Islet of Langerhans (tissue), 1 donor: ENCODE results near the gene TTLL5.

Source experiments
- FAIRE-seq: peaks from one replicate; lab custom pipeline; 2011; peaks lifted over from hg19 to GRCh38; lab: Jason Lieb, UNC

Gene TTLL5

DNA sequence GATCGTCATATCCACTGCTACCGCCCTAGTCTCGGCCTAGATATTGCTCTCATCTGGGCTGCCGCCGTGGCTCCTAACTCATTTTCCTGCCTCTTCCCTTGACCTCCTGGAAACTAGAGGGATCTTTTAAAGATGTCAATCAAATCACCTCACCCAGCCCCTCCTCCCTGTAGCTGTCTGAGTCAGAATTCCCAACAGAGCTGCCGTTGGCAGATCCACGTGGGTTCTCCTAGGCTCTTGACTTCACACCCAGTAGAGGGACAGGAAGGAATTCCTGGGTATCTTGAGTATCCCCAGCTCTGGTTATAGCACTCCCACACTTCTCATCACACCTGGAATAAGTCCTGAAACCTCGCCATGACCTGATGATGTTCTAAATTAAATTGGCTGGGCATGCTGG, 308.8 kb downstream of the TTLL5 start:
- no peak for FAIRE-seq

- no peak for FAIRE-seq
Measured at GRCh38 chr14:75970989-75971388, 309.9 kb downstream of the TTLL5 start.

DNA sequence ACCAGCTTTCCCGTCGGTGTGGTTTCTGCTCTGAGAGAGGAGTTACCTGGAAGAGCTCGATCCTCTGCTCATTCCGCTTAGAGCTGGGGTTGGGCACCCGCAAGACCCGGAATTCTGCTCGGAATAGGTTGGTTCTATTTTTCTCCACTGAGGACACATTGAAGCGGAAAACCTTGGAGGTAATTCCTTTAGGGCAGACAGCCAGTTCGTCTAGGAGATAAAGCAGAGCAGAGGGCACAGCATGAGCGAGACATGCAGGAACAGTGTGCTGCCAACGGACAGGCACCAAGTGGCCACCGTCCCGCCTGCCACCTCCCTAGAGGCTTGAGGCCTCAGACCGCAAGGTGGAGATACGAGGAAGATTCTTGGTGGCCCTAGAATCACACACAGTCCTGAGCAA, 310.5 kb downstream of the TTLL5 start:
- no peak for FAIRE-seq

GRCh38 chr14:75972801-75973421, 311.9 kb downstream of the TTLL5 start:
- peak; percentile 73 for FAIRE-seq

- no peak for FAIRE-seq
Measured at GRCh38 chr14:75976826-75977581, 316.0 kb downstream of the TTLL5 start.

DNA sequence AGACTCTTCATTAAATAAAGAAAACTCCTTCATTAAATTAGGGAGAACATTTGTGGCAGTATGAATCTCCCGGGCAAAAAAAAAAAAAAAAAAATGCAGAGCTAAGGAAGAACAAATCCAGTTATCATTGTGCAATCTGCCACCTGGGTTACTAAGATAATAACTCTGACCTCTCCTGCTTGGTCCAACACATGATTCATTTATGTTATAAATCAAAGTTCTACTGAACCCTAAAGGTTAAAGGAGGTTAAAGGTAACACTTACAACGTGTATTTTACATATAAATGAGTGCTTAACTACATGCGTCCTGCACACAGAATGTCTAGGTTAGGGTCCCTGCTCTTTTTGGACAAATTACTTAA, 316.5 kb downstream of the TTLL5 start:
- FAIRE-seq = no peak

DNA sequence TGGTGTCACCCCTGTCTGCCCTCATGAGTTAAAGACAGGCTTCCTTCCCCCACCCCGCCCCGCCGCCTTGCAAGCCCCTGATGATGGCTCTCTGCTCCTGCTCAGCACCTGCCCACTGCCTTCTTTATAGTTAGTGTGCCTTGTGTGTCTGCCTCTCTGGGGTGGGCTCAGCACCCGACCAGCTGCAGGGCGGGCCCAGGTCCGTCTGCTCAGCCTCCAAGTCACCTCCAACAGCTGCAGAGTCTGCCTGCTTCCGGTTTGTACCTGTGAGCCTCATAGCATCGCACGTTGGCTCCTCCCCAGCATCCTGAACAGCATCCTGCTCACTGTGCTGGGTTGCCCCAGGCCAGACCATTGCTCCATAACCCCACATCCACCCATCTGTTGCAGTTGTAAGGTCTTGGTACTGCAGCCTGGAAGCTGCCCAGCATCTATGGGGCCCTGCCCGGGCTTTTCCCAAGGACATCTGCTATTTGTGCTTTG, 317.2 kb downstream of the TTLL5 start:
- FAIRE-seq = no peak

GRCh38 chr14:75979071-75979571, 318.1 kb downstream of the TTLL5 start:
- no peak for FAIRE-seq

DNA sequence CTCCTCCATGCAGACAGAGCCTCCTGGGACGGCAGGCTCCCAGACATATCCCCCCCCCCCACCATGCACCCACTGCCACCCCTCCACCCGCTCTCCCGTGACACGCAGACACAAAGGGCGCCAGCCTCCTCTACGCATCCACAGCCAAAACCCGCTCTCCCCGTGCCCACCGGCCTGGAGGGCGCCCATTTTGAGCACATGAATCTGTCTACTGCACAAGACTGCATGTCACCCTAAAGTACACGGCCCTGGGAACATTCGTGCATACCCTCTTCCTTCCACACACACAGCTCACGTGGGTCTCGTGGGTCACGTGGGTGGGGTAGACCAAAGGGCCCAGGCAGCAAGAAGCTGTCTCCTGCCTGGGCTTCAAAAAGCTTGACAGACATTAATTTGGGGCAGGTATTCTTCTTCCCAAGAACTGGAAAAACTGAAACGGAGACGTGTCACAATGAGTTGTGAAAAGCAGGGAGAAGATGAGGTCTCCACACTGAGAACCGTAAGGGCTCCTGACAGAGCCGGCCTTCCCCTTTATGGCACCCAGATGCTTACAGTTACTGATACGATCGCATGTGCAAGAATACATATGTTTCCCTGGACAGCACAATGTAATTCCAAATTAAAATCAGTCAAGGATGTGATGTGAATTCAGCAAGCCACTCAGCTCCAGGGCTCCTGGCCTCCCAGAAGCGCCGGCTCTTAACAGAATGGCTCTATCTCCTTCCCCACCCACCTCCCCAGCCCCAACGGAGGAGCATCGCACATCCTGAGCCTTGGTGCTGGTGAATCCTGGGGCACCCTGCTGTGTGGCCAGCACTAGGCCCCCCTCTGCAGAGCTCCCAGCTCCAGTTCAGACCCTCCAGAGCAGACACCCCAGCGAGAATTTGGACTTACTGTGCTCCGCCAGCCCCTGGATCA, 318.9 kb downstream of the TTLL5 start:
- FAIRE-seq = no peak

GRCh38 chr14:75980856-75981255, 319.8 kb downstream of the TTLL5 start:
- FAIRE-seq = no peak

DNA sequence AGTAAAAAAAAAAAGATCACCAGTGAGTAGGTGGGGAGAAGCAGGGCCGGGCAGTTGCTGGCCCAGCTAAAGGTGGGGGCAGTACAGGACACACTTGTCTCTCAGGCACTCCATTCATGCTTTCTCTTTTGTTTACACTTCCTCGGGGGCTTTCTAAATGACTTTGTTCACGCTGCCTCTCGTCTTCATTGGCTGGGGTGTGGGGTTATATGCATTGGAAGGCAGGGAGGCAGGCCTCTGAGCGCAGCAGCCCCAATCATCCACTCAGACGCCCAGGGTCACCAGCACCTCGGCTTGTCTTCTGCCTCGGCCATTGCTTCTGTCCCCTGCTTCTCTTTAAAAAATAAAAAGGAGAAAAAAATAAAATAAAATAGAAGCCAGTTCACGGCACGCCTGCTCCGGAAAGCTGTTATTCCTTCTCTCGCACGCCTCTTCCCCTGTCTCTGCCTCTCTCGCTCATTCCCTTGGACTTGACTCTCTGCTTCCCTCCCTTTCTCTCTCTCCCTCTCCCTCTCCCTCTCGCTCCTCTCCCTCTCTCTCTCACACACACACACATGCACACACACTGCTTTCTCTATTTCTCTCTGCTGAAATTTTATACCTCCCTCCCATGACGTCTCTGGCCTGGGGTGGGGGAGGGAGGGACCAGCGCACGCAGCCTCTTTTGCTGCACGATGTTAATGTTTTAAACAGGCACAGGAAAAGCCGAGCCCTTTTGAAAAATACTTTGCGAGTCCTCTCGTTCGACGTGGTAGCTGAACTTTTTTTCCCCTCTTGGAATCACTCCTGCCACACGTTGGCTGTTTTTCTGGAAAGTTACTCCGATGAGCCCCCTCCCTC, 320.6 kb downstream of the TTLL5 start, which contains the start of gene TGFB3:
TGFB3 (minus strand) TSS at position 570 of the 840 bp plus-strand sequence. CDS start 1,102 bp downstream, outside the sequence.
- no peak for FAIRE-seq

DNA sequence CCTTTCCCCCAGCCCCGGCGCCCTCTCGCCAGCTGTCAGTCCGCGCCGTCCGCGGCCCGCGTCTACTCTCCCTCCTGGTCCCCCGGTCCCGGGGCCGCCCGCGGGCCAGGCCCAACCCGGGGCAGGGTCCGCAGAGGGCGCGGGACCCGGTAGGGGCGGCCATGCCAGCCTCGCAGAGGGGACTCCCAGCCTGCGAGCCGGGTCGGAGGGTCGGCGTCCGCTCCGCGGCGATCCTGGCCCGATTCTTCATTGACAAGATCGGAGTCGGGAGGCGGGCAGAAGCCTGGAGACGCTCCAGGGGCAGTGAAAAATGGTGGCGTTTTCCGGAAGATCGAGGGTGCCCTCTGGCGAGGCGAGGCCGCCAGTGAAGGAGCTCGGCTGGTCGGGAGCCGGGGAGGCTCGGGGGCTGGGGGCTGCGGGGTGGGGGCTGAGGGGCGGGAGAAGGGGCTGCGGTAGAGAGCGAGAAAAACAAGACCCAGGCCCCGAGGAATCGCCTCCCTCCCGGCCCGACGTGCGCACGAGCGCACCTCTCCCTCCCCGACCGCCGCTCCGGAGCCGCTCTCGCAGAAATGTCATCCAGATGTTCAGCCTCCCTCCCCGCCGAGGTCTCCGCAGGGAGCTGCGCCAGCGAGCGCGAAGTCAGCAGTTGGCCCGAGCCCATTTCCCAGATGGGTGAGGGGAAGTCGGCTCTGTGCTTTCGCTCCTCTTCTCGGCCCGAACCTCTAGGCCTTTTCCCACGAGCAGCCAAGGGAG, 321.4 kb downstream of the TTLL5 start:
- no peak for FAIRE-seq

- FAIRE-seq = no peak
Measured at GRCh38 chr14:75983019-75983358, 321.9 kb downstream of the TTLL5 start.

DNA sequence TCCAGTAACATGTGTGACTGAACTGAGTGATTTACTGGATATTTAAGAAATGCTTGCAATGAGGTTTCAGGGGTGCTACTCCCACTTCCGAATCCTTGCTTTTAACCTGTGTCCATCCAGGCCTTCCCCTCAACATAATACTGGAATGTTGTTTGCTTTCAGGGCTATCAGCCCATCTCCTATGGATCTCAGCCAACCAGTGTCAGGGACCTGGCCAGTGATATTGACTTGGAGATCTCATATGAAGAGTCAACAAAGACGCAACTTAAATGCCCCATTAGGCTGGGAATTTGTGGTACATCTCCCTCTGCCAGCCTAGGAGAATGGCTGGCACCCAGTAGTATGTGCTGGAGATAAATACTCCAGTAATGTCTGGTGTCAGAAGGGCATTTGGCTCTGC, 323.6 kb downstream of the TTLL5 start:
- FAIRE-seq = no peak

- FAIRE-seq = no peak
Measured at GRCh38 chr14:75985618-75986438, 324.8 kb downstream of the TTLL5 start, which contains the start of gene IFT43. Gene IFT43 (plus strand): TSS chr14:75985763. CDS start chr14:75985787, 24 bp downstream.

DNA sequence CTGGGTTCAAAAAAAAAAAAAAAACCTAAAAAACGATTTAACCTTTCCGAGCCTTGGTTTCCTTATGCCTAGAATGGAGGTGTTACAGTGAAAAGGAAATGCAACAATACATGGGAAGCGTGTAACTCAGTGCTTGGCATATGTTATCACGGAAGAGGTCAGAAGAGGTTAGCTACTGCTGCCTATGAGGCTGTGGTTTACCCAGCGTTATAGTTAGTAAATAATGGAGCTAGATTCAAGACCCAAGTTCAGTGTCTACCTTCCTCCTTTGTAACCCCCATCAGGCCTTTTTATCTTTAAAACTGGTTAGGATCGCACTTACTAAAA, 325.4 kb downstream of the TTLL5 start:
- FAIRE-seq = no peak

GRCh38 chr14:75987201-75987970, 326.3 kb downstream of the TTLL5 start:
- no peak for FAIRE-seq

DNA sequence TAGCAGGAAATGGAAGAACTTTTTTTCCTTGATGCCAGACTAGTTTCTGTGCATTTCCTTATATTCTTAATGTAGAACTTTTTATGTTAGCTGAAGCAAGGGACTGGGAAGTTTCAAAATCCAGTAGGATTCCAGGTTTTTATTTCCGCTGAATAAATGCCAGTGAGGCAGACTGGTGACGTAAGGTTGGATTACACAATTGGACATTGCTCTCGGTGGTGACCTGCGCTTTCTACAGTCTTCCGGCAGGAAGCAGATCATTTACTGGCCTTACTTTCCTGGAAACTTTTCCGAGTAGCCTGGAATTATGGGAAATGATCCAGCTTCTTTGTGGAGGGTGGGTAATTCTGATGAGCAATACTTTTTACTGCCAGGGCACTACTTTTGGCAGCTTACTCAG, 328.1 kb downstream of the TTLL5 start:
- FAIRE-seq = no peak

DNA sequence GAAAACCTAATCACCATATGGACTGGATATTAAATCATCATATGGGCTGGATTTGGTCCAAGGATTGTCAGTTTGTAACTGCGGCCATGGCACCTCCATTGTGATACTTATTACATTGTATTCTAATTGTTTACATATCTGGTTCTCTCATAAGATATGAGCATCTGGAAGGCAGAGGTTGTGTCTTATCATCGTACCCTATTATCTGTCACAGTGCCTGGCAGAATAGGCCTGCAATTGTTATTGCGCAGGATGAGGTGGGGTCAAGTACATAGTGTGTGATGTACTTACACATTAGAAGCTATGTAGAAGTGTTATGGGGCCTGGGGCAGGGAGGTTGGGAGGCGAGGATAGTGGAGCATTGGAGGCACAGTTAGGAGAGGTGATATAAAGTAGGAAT, 329.3 kb downstream of the TTLL5 start:
- FAIRE-seq = no peak
